Kidney epithelial cell (primary cell): Measurements from ENCODE around the gene CCDC191. TPM values are rescaled to one million over a fixed set of nuclear protein-coding genes. Genes with fewer than 3 reads are reported as not detected.

Experiments
- DNase-seq: peaks from one replicate; pipeline ENCODE4 v3.0.0-alpha.2; 2010; ENCODE audit warnings: low read depth
- H3K27me3 ChIP-seq: 2 replicates; pipeline ENCODE4 v1.6.0; 2011; ENCODE audit warnings: low read length; ENCODE audit not compliant: control insufficient read depth, insufficient read depth
- H3K36me3 ChIP-seq: 2 replicates; pipeline ENCODE4 v1.5.1; 2011; ENCODE audit warnings: low read length; ENCODE audit not compliant: control insufficient read depth, insufficient read depth
- H3K4me3 ChIP-seq: 2 replicates; pipeline ENCODE4 v1.5.1; 2011; ENCODE audit warnings: low read depth, mild to moderate bottlenecking, control low read depth, low read length
- total RNA-seq: library from RNA; depleted of rRNA; stranded (reverse); fragments of >200 nt; gene quantifications from 2 replicates; pipeline ENCODE4 v1.2.3, GENCODE V29; 2015
- TF ChIP-seq, protein P1 (sequence below): IDR thresholded peaks from 2 replicates; pipeline ENCODE4 v1.5.1; 2011; ENCODE audit warnings: mild to moderate bottlenecking, moderate library complexity, low read length, control low read depth, inconsistent platforms; ENCODE audit not compliant: insufficient read depth, poor library complexity, severe bottlenecking

Gene CCDC191
- total RNA-seq, 1 donor from 2014 or later, result 2.0 TPM

GRCh38 chr3:113914646-113915045 is 141.7 kb downstream of the CCDC191 start:
- Histone ChIP-seq H3K27me3 (no peaks in the 10 kb centered on the region), H3K4me3 (no peak overlapping the region), H3K36me3 (no peaks in the 10 kb centered on the region)
- TF ChIP-seq, protein P1, sequence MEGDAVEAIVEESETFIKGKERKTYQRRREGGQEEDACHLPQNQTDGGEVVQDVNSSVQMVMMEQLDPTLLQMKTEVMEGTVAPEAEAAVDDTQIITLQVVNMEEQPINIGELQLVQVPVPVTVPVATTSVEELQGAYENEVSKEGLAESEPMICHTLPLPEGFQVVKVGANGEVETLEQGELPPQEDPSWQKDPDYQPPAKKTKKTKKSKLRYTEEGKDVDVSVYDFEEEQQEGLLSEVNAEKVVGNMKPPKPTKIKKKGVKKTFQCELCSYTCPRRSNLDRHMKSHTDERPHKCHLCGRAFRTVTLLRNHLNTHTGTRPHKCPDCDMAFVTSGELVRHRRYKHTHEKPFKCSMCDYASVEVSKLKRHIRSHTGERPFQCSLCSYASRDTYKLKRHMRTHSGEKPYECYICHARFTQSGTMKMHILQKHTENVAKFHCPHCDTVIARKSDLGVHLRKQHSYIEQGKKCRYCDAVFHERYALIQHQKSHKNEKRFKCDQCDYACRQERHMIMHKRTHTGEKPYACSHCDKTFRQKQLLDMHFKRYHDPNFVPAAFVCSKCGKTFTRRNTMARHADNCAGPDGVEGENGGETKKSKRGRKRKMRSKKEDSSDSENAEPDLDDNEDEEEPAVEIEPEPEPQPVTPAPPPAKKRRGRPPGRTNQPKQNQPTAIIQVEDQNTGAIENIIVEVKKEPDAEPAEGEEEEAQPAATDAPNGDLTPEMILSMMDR, result no peak
- no peak for DNase-seq

Other genes starting within 250 kb of the CCDC191 start
- gene GRAMD1C, start 217.7 kb downstream of the CCDC191 start, total RNA-seq, result 2.0 and 4.1 TPM in 2 replicates
- gene ZDHHC23, start 108.5 kb downstream of the CCDC191 start, total RNA-seq, result 4.7 and 8.4 TPM in 2 replicates
- gene QTRT2, start 211 bp upstream of the CCDC191 start, total RNA-seq, result 23.4 and 30.1 TPM in 2 replicates
- not detected in 2 replicates for gene DRD3, start 122.5 kb upstream of the CCDC191 start, total RNA-seq
- gene ZNF80, start 181.1 kb upstream of the CCDC191 start, total RNA-seq, result not detected in 2 replicates
- not detected in 2 replicates for gene TIGIT, start 237.5 kb upstream of the CCDC191 start, total RNA-seq